ENCODE measurements around the gene KCNK15.

Gene KCNK15

DNA sequence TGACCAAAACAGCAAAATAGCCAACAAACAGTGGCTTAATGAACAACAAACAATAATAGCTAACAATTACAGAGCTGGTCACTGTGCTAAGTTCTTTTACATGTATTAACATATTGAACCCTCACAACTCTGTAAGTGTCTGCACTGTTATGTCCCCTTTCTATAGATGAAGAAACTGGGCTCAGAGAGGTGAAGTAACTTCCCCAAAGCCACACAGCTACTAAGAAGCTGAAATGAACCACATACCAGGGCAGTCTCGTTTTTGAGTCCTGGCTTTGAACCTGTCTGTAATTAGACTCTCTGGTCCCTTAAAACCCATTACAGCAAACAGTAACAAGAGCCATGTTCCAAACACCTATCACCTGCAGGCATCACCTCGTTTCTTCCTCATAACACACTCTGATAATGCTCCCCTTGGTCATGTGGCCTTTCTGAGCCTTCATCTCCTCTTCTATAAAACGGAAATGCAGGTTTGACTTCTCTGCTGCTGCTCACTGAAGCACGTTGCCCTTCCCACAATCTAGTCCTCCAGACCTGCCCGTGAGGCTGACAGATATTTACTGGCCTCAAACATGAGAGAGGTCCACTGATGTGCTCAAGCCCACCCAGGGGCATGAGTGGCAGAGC lies 23.3 kb downstream of the KCNK15 start:
- H3K36me3 ChIP-seq (ENCODE audit: insufficient read depth, low read length), result no peaks in the 10 kb centered on the region
- peak overlapping the region; percentile 58 for H3K4me2 ChIP-seq (ENCODE audit: low read length)
- peak overlapping the region; percentile 84 for H3K27ac ChIP-seq (ENCODE audit: low read depth, low read length, poor library complexity, severe bottlenecking)
- H3K4me1 ChIP-seq (ENCODE audit: insufficient read depth, low read length, severe bottlenecking), result peaks cover 32% of the 10 kb centered on the region
- H3K9me2 ChIP-seq (ENCODE audit: low read depth, low read length), result no peaks in the 10 kb centered on the region
- H4K20me1 ChIP-seq (ENCODE audit: insufficient read depth, low read length), result no peaks in the 10 kb centered on the region
- no peaks in the 10 kb centered on the region for H3K9me3 ChIP-seq (ENCODE audit: low read length)
- no peaks in the 10 kb centered on the region for H3K79me2 ChIP-seq (ENCODE audit: insufficient read depth, low read length)
- H3F3A ChIP-seq (ENCODE audit: insufficient read depth, low read length), result no peaks in the 10 kb centered on the region
- H3K27me3 ChIP-seq (ENCODE audit: insufficient read depth, low read length), result no peaks in the 10 kb centered on the region
- H3K9ac ChIP-seq (ENCODE audit: low read length), result peak overlapping the region; percentile 50
- no peak overlapping the region for H2AFZ ChIP-seq (ENCODE audit: low read length)
- H3K4me3 ChIP-seq (ENCODE audit: low read depth, low read length, poor library complexity, severe bottlenecking), result peak overlapping the region; percentile 32
- no peak for TF ChIP-seq EZH2 (IDR thresholded peaks at IDR 0.05; ENCODE audit: borderline replicate concordance, low read length)
- TF ChIP-seq CTCF (IDR thresholded peaks at IDR 0.05; ENCODE audit: low read length), result no peak

DNA sequence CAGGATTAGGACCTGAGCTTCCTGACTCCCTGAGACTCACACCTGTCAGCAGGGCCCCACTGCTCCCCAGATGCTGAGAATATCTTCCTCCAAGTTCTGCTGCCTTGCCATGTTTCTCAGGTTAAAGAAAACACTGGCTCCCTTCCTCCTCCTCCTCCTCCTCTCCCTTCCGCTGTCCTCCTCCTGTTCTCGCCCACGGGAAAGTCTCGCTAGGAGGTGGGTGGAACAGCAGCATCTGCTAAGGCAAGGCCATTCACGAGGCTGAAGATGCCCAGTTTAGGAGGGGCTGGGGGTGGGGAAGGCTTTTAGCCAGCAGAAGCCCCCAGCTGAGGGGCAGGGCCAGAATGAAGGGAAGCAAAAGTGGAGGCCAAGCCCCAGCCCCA lies 23.8 kb downstream of the KCNK15 start:
- H3K27ac ChIP-seq (ENCODE audit: low read depth, low read length, poor library complexity, severe bottlenecking), result peak overlapping the region; percentile 84
- H3K9me2 ChIP-seq (ENCODE audit: low read depth, low read length), result no peaks in the 10 kb centered on the region
- H2AFZ ChIP-seq (ENCODE audit: low read length), result no peak overlapping the region
- no peaks in the 10 kb centered on the region for H3K79me2 ChIP-seq (ENCODE audit: insufficient read depth, low read length)
- peaks cover 32% of the 10 kb centered on the region for H3K4me1 ChIP-seq (ENCODE audit: insufficient read depth, low read length, severe bottlenecking)
- peak overlapping the region; percentile 50 for H3K9ac ChIP-seq (ENCODE audit: low read length)
- H3K27me3 ChIP-seq (ENCODE audit: insufficient read depth, low read length), result no peaks in the 10 kb centered on the region
- peak overlapping the region; percentile 32 for H3K4me3 ChIP-seq (ENCODE audit: low read depth, low read length, poor library complexity, severe bottlenecking)
- no peaks in the 10 kb centered on the region for H3F3A ChIP-seq (ENCODE audit: insufficient read depth, low read length)
- no peaks in the 10 kb centered on the region for H3K9me3 ChIP-seq (ENCODE audit: low read length)
- no peaks in the 10 kb centered on the region for H4K20me1 ChIP-seq (ENCODE audit: insufficient read depth, low read length)
- H3K4me2 ChIP-seq (ENCODE audit: low read length), result peak overlapping the region; percentile 58
- TF ChIP-seq EZH2 (IDR thresholded peaks at IDR 0.05; ENCODE audit: borderline replicate concordance, low read length), result no peak
- TF ChIP-seq CTCF (IDR thresholded peaks at IDR 0.05; ENCODE audit: low read length), result no peak
- no peaks in the 10 kb centered on the region for H3K36me3 ChIP-seq (ENCODE audit: insufficient read depth, low read length)

GRCh38 chr20:44770484-44771171 lies 25.0 kb downstream of the KCNK15 start:
- H3K9me3 ChIP-seq (ENCODE audit: low read length), result no peaks in the 10 kb centered on the region
- H3K27me3 ChIP-seq (ENCODE audit: insufficient read depth, low read length), result no peaks in the 10 kb centered on the region
- peak overlapping the region; percentile 1; the same call in 1 of the 2 replicates for H3K4me2 ChIP-seq (ENCODE audit: low read length)
- no peaks in the 10 kb centered on the region for H3K79me2 ChIP-seq (ENCODE audit: insufficient read depth, low read length)
- H3K9ac ChIP-seq (ENCODE audit: low read length), result no peak overlapping the region
- no peaks in the 10 kb centered on the region for H3K36me3 ChIP-seq (ENCODE audit: insufficient read depth, low read length)
- no peak for TF ChIP-seq CTCF (IDR thresholded peaks at IDR 0.05; ENCODE audit: low read length)
- no peak for TF ChIP-seq EZH2 (IDR thresholded peaks at IDR 0.05; ENCODE audit: borderline replicate concordance, low read length)
- H3F3A ChIP-seq (ENCODE audit: insufficient read depth, low read length), result no peaks in the 10 kb centered on the region
- no peaks in the 10 kb centered on the region for H3K9me2 ChIP-seq (ENCODE audit: low read depth, low read length)
- H2AFZ ChIP-seq (ENCODE audit: low read length), result no peak overlapping the region
- H3K4me1 ChIP-seq (ENCODE audit: insufficient read depth, low read length, severe bottlenecking), result peaks cover 32% of the 10 kb centered on the region
- no peaks in the 10 kb centered on the region for H4K20me1 ChIP-seq (ENCODE audit: insufficient read depth, low read length)
- peak overlapping the region; percentile 84 for H3K27ac ChIP-seq (ENCODE audit: low read depth, low read length, poor library complexity, severe bottlenecking)
- H3K4me3 ChIP-seq (ENCODE audit: low read depth, low read length, poor library complexity, severe bottlenecking), result no peak overlapping the region

Measured in OCI-LY1 (cell line).